GM18499 (cell line): ENCODE data around the gene TM9SF3.
"Not testable (repeated sequence)": the region's sequence is repeated elsewhere in the genome, so short reads cannot be mapped to it uniquely, and the experiment has no call there.

Experiments used
- ATAC-seq: cut with Tn5 transposase; IDR thresholded peaks from one replicate; pipeline ENCODE4 v1.9.1; 2021; ENCODE audit warnings: moderate number of reproducible peaks; ENCODE audit not compliant: insufficient read depth, unreplicated experiment

TM9SF3 gene

GRCh38 chr10:96606216-96606615, 19.4 kb upstream of the TM9SF3 start:
- ATAC-seq = no peak

GRCh38 chr10:96600337-96600736, 13.5 kb upstream of the TM9SF3 start:
- no peak for ATAC-seq

GRCh38 chr10:96598846-96599245, 12.0 kb upstream of the TM9SF3 start:
- no peak for ATAC-seq

GRCh38 chr10:96596422-96597407, 9.9 kb upstream of the TM9SF3 start:
- ATAC-seq = no peak

GRCh38 chr10:96595741-96596140, 8.9 kb upstream of the TM9SF3 start:
- no peak for ATAC-seq

GRCh38 chr10:96591946-96592345, 5.1 kb upstream of the TM9SF3 start:
- ATAC-seq = no peak

GRCh38 chr10:96588616-96589419, 2.0 kb upstream of the TM9SF3 start:
- ATAC-seq = peak; percentile 39

- no peak for ATAC-seq
Observed at GRCh38 chr10:96588060-96588554, 1.3 kb upstream of the TM9SF3 start.

- ATAC-seq = no peak
Observed at GRCh38 chr10:96587264-96588059, 650 bp upstream of the TM9SF3 start.

GRCh38 chr10:96585736-96586418, 935 bp downstream of the TM9SF3 start:
- ATAC-seq = no peak

GRCh38 chr10:96584474-96584873, 2.3 kb downstream of the TM9SF3 start:
- no peak for ATAC-seq

- no peak for ATAC-seq
Observed at GRCh38 chr10:96584035-96584434, 2.8 kb downstream of the TM9SF3 start.

- no peak for ATAC-seq
Observed at GRCh38 chr10:96579133-96579532, 7.7 kb downstream of the TM9SF3 start.

- no peak for ATAC-seq
Observed at GRCh38 chr10:96578633-96579032, 8.2 kb downstream of the TM9SF3 start.

- ATAC-seq = no peak
Observed at GRCh38 chr10:96578022-96578421, 8.8 kb downstream of the TM9SF3 start.

- ATAC-seq = no peak
Observed at GRCh38 chr10:96577069-96577468, 9.7 kb downstream of the TM9SF3 start.

GRCh38 chr10:96576277-96576980, 10.4 kb downstream of the TM9SF3 start:
- no peak for ATAC-seq

- not testable (repeated sequence) for ATAC-seq
Observed at GRCh38 chr10:96574564-96574963, 12.2 kb downstream of the TM9SF3 start.

- ATAC-seq = no peak
Observed at GRCh38 chr10:96573036-96573435, 13.8 kb downstream of the TM9SF3 start.
